ENCODE data around the gene CELF2.

DNA sequence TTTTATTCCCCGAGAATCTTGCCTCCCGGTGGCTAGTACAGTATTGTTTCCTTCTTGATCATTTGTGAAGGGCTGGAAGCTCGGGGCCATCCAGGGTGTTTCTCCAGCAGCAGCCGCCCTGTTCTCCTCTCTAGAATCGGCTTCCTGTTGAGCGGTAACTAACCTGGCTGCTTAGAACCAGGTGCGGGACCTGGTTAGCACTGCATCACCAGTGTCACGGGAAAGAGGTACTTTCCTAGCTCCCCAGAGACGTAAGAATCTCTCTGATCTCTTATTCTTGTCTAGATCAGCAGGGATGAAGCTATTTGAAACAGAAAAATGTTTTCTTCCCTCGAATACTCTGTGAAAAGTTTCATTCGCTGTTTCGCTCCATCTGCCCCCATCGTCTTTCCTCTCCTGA lies 239.2 kb downstream of the CELF2 start:
- TF ChIP-seq POLR2AphosphoS5 (IDR thresholded peaks at IDR 0.05) (no peak), POLR2A (IDR thresholded peaks at IDR 0.05) (no peak), EP300 (IDR thresholded peaks at IDR 0.05) (no peak)
- TF ChIP-seq, protein P1, sequence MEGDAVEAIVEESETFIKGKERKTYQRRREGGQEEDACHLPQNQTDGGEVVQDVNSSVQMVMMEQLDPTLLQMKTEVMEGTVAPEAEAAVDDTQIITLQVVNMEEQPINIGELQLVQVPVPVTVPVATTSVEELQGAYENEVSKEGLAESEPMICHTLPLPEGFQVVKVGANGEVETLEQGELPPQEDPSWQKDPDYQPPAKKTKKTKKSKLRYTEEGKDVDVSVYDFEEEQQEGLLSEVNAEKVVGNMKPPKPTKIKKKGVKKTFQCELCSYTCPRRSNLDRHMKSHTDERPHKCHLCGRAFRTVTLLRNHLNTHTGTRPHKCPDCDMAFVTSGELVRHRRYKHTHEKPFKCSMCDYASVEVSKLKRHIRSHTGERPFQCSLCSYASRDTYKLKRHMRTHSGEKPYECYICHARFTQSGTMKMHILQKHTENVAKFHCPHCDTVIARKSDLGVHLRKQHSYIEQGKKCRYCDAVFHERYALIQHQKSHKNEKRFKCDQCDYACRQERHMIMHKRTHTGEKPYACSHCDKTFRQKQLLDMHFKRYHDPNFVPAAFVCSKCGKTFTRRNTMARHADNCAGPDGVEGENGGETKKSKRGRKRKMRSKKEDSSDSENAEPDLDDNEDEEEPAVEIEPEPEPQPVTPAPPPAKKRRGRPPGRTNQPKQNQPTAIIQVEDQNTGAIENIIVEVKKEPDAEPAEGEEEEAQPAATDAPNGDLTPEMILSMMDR (IDR thresholded peaks at IDR 0.05), result no peak

Data from sigmoid colon (tissue), 4 donors.